ENCODE results near the gene BTBD17. TPM values are rescaled to one million over a fixed set of nuclear protein-coding genes. Genes with fewer than 3 reads are reported as not detected.

Gene BTBD17
- total RNA-seq, 2 experiments from 2014 or later: 0.18 TPM; not detected in 1

GRCh38 chr17:74367206-74367605 is 5.5 kb upstream of the BTBD17 start, which contains the start of gene GPR142:
GPR142 (plus strand) TSS chr17:74367506; CDS start chr17:74369541, 2,035 bp downstream.
- H3K27ac Mint-ChIP-seq: peak within 1 kb of the TSS; percentile 35
- peaks cover 2% of the 10 kb centered on the region for H3K27me3 Mint-ChIP-seq
- ChIA-PET CTCF (interaction anchor here (0.8 to 6.0 kb wide), 20 partner anchors 9 to 236 kb away, joined by 3 to 77 read pairs (median 7); partner anchors contain the start of gene TTYH2), POLR2A (interaction anchor here (0.8 kb wide), 1 partner anchor 129 kb away, joined by 3 read pairs; no protein-coding TSS in a partner anchor)
- no peak for DNase-seq
- H3K36me3 Mint-ChIP-seq (ENCODE audit: low read depth): no peaks in the 10 kb centered on the region
- H3K4me1 Mint-ChIP-seq: peaks cover 15% of the 10 kb centered on the region
- H3K4me3 Mint-ChIP-seq: no peak within 1 kb of the TSS
- H3K9me3 Mint-ChIP-seq: no peaks in the 10 kb centered on the region

GRCh38 chr17:74362810-74363498 is 1.3 kb upstream of the BTBD17 start:
- POLR2A ChIA-PET: interaction anchor here (0.8 to 1.1 kb wide), 3 partner anchors 58 to 159 kb away, joined by 3 read pairs; partner anchors contain the start of gene RPL38
- Mint-ChIP-seq H3K27me3 (peaks cover 17% of the 10 kb centered on the region), H3K4me3 (no peak overlapping the region), H3K36me3 (ENCODE audit: low read depth) (no peaks in the 10 kb centered on the region), H3K27ac (no peak overlapping the region), H3K9me3 (no peaks in the 10 kb centered on the region), H3K4me1 (peaks cover under 1% of the 10 kb centered on the region)
- CTCF ChIA-PET: interaction anchor here (0.6 to 5.2 kb wide), 6 partner anchors 10 to 555 kb away, joined by 3 to 42 read pairs (median 4); no protein-coding TSS in a partner anchor
- no peak for DNase-seq

GRCh38 chr17:74362069-74362405 is 369 bp upstream of the BTBD17 start:
- Mint-ChIP-seq H3K4me3 (no peak overlapping the region), H3K27me3 (peaks cover 23% of the 10 kb centered on the region), H3K4me1 (peaks cover 3% of the 10 kb centered on the region), H3K36me3 (ENCODE audit: low read depth) (no peaks in the 10 kb centered on the region), H3K9me3 (no peaks in the 10 kb centered on the region), H3K27ac (no peak overlapping the region)
- POLR2A ChIA-PET: interaction anchor here (0.6 to 1.1 kb wide), 2 partner anchors 8 to 102 kb away, joined by 3 read pairs; no protein-coding TSS in a partner anchor
- DNase-seq: no peak
- CTCF ChIA-PET: interaction anchor here (0.5 to 5.2 kb wide), 6 partner anchors 9 to 346 kb away, joined by 3 to 42 read pairs (median 4); no protein-coding TSS in a partner anchor

- Mint-ChIP-seq H3K36me3 (ENCODE audit: low read depth) (no peaks in the 10 kb centered on the region), H3K4me1 (peaks cover 3% of the 10 kb centered on the region), H3K9me3 (no peaks in the 10 kb centered on the region), H3K27me3 (peaks cover 29% of the 10 kb centered on the region), H3K27ac (no peak overlapping the region), H3K4me3 (no peak overlapping the region)
- DNase-seq: no peak
- CTCF ChIA-PET: interaction anchor here (1.0 to 5.5 kb wide), 8 partner anchors 7 to 170 kb away, joined by 3 to 42 read pairs (median 4); partner anchors contain the start of genes CD300LB and GPR142
- POLR2A ChIA-PET: no interaction called here
These were observed 804 bp downstream of the BTBD17 start for GRCh38 chr17:74360899-74361229.

- CTCF ChIA-PET: interaction anchor here (0.5 to 5.5 kb wide), 4 partner anchors 8 to 90 kb away, joined by 3 to 42 read pairs (median 30); partner anchors contain the start of gene GPR142
- no peaks in the 10 kb centered on the region for H3K36me3 Mint-ChIP-seq (ENCODE audit: low read depth)
- no peak for DNase-seq
- POLR2A ChIA-PET: no interaction called here
- peaks cover 3% of the 10 kb centered on the region for H3K4me1 Mint-ChIP-seq
- H3K27ac Mint-ChIP-seq: no peak overlapping the region
- H3K9me3 Mint-ChIP-seq: no peaks in the 10 kb centered on the region
- no peak overlapping the region for H3K4me3 Mint-ChIP-seq
- H3K27me3 Mint-ChIP-seq: peaks cover 38% of the 10 kb centered on the region
These were observed 1.8 kb downstream of the BTBD17 start for GRCh38 chr17:74359916-74360315.

GRCh38 chr17:74358697-74359096 is 3.0 kb downstream of the BTBD17 start:
- no peak overlapping the region for H3K27ac Mint-ChIP-seq
- H3K27me3 Mint-ChIP-seq: peaks cover 50% of the 10 kb centered on the region
- no peaks in the 10 kb centered on the region for H3K9me3 Mint-ChIP-seq
- ChIA-PET POLR2A (no interaction called here), CTCF (interaction anchor here (3.1 to 5.5 kb wide), 3 partner anchors 9 to 63 kb away, joined by 8 to 39 read pairs (median 20); partner anchors contain the start of gene GPR142)
- peaks cover 7% of the 10 kb centered on the region for H3K4me1 Mint-ChIP-seq
- H3K4me3 Mint-ChIP-seq: no peak overlapping the region
- no peak for DNase-seq
- H3K36me3 Mint-ChIP-seq (ENCODE audit: low read depth): no peaks in the 10 kb centered on the region

- ChIA-PET CTCF (interaction anchor here (1.1 to 8.9 kb wide), 5 partner anchors 10 to 102 kb away, joined by 3 to 75 read pairs (median 8); partner anchors contain the start of gene GPR142), POLR2A (interaction anchor here (1.2 to 1.7 kb wide), 2 partner anchors 9 to 59 kb away, joined by 3 to 4 read pairs; no protein-coding TSS in a partner anchor)
- H3K36me3 Mint-ChIP-seq (ENCODE audit: low read depth): no peaks in the 10 kb centered on the region
- no peak overlapping the region for H3K4me3 Mint-ChIP-seq
- peaks cover 62% of the 10 kb centered on the region for H3K27me3 Mint-ChIP-seq
- no peak for DNase-seq
- no peaks in the 10 kb centered on the region for H3K9me3 Mint-ChIP-seq
- H3K4me1 Mint-ChIP-seq: peaks cover 7% of the 10 kb centered on the region
- H3K27ac Mint-ChIP-seq: no peak overlapping the region
These were observed 4.2 kb downstream of the BTBD17 start for GRCh38 chr17:74357466-74357809.

- peaks cover 65% of the 10 kb centered on the region for H3K27me3 Mint-ChIP-seq
These were observed 4.8 kb downstream of the BTBD17 start for GRCh38 chr17:74356646-74357465.

GRCh38 chr17:74355065-74355464 is 6.6 kb downstream of the BTBD17 start:
- POLR2A ChIA-PET: no interaction called here
- Mint-ChIP-seq H3K9me3 (no peaks in the 10 kb centered on the region), H3K4me1 (peaks cover 7% of the 10 kb centered on the region), H3K27ac (no peak overlapping the region), H3K36me3 (ENCODE audit: low read depth) (no peaks in the 10 kb centered on the region), H3K27me3 (peaks cover 68% of the 10 kb centered on the region), H3K4me3 (no peak overlapping the region)
- CTCF ChIA-PET: interaction anchor here (1.0 to 8.9 kb wide), 2 partner anchors 50 to 54 kb away, joined by 3 to 75 read pairs; no protein-coding TSS in a partner anchor
- no peak for DNase-seq

More at GRCh38 chr17:74356646-74357465, 4.8 kb downstream of the BTBD17 start:
- Mint-ChIP-seq H3K9me3 (no peaks in the 10 kb centered on the region), H3K4me1 (peaks cover 7% of the 10 kb centered on the region), H3K27ac (no peak overlapping the region), H3K4me3 (no peak overlapping the region), H3K36me3 (ENCODE audit: low read depth) (no peaks in the 10 kb centered on the region)
- DNase-seq: peak; percentile 30
- ChIA-PET POLR2A (interaction anchor here (1.0 to 1.7 kb wide), 4 partner anchors 9 to 146 kb away, joined by 3 to 4 read pairs (median 3); no protein-coding TSS in a partner anchor), CTCF (interaction anchor here (1.1 to 8.9 kb wide), 5 partner anchors 11 to 102 kb away, joined by 3 to 75 read pairs (median 8); partner anchors contain the start of gene GPR142)

GRCh38 chr17:74354561-74354960 is 7.1 kb downstream of the BTBD17 start:
- Mint-ChIP-seq H3K27me3 (peaks cover 68% of the 10 kb centered on the region), H3K4me3 (no peak overlapping the region), H3K27ac (no peak overlapping the region), H3K9me3 (no peaks in the 10 kb centered on the region), H3K4me1 (peaks cover 7% of the 10 kb centered on the region), H3K36me3 (ENCODE audit: low read depth) (no peaks in the 10 kb centered on the region)
- CTCF ChIA-PET: interaction anchor here (1.0 to 8.9 kb wide), 2 partner anchors 50 to 54 kb away, joined by 3 to 75 read pairs; no protein-coding TSS in a partner anchor
- DNase-seq: no peak
- POLR2A ChIA-PET: no interaction called here

GRCh38 chr17:74354123-74354522 is 7.5 kb downstream of the BTBD17 start:
- Mint-ChIP-seq H3K36me3 (ENCODE audit: low read depth) (no peaks in the 10 kb centered on the region), H3K9me3 (no peaks in the 10 kb centered on the region), H3K4me1 (peaks cover 7% of the 10 kb centered on the region), H3K4me3 (no peak overlapping the region), H3K27ac (no peak overlapping the region), H3K27me3 (peaks cover 67% of the 10 kb centered on the region)
- DNase-seq: peak; percentile 76
- ChIA-PET POLR2A (no interaction called here), CTCF (interaction anchor here (1.4 to 8.9 kb wide), 4 partner anchors 14 to 141 kb away, joined by 3 to 75 read pairs (median 14); partner anchors contain the start of genes GPR142 and TTYH2)

- DNase-seq: no peak
- Mint-ChIP-seq H3K9me3 (no peaks in the 10 kb centered on the region), H3K27me3 (peaks cover 67% of the 10 kb centered on the region), H3K27ac (no peak overlapping the region), H3K36me3 (ENCODE audit: low read depth) (no peaks in the 10 kb centered on the region), H3K4me1 (peaks cover 7% of the 10 kb centered on the region), H3K4me3 (no peak overlapping the region)
- CTCF ChIA-PET: interaction anchor here (0.5 to 8.9 kb wide), 13 partner anchors 9 to 151 kb away, joined by 3 to 75 read pairs (median 6); partner anchors contain the start of genes CD300A, GPR142 and TTYH2
- POLR2A ChIA-PET: no interaction called here
These were observed 8.1 kb downstream of the BTBD17 start for GRCh38 chr17:74353446-74354060.

All from activated CD4-positive, alpha-beta memory T cell treated with anti-CD3 and anti-CD28 coated beads, Interleukin-2, amount 10 ng/mL, durations not matched to agents 7 days and 5 days (primary cell).